ENCODE data around the gene PES1.
A peak's percentile ranks its signal among the peaks of the same experiment; 100 is the strongest.

PES1 gene

GRCh38 chr22:30557243-30557642 is 34.5 kb downstream of the PES1 start:
- H3K4me1 ChIP-seq (ENCODE audit: control insufficient read depth, insufficient read depth, low read depth, low read length): peaks cover 29% of the 10 kb centered on the region
- H3K79me1 ChIP-seq (replicated peaks; ENCODE audit: low read length, poor library complexity, severe bottlenecking): peaks cover 17% of the 10 kb centered on the region
- no peak overlapping the region for H4K8ac ChIP-seq (ENCODE audit: low read length)
- H3K4me3 ChIP-seq (ENCODE audit: insufficient read depth in 1 of 2, low read depth in 1 of 2, low read length in 2 of 2): no peak overlapping the region
- no peak for DNase-seq
- H3K4me2 ChIP-seq (ENCODE audit: low read length, poor library complexity, severe bottlenecking): no peak overlapping the region
- H3K4ac ChIP-seq (ENCODE audit: low read depth in 1 of 2, low read length in 2 of 2): no peak overlapping the region
- H3K9me3 ChIP-seq (ENCODE audit: control insufficient read depth, low read length): no peaks in the 10 kb centered on the region
- H3K27me3 ChIP-seq (ENCODE audit: control insufficient read depth in 1 of 2, insufficient read depth in 1 of 2, low read length in 2 of 2): peaks cover 0 to 18% of the 10 kb centered on the region in 2 experiments
- 82% methylated on average over 8 of the region's 8 CpGs for WGBS
- no peak overlapping the region for H2AK5ac ChIP-seq (ENCODE audit: low read length, severe bottlenecking)
- H3K18ac ChIP-seq (ENCODE audit: low read depth in 1 of 2, low read length in 2 of 2): no peak overlapping the region
- no peak overlapping the region for H2BK15ac ChIP-seq (ENCODE audit: low read depth, poor library complexity, severe bottlenecking)
- no peak overlapping the region for H3K27ac ChIP-seq (ENCODE audit: low read length, poor library complexity, severe bottlenecking)
- no peak overlapping the region for H2BK5ac ChIP-seq (ENCODE audit: low read depth, low read length, poor library complexity, severe bottlenecking)
- peaks cover 0 to 43% of the 10 kb centered on the region in 2 experiments for H3K36me3 ChIP-seq (ENCODE audit: control insufficient read depth in 1 of 2, insufficient read depth in 2 of 2, low read depth in 1 of 2, low read length in 2 of 2)
- no peak overlapping the region for H2BK120ac ChIP-seq (ENCODE audit: low read depth, low read length)
- no peak overlapping the region for H2AFZ ChIP-seq (ENCODE audit: low read depth, low read length)
- H2BK12ac ChIP-seq (ENCODE audit: low read length in 2 of 2): no peak overlapping the region
- no peak overlapping the region for H3K23ac ChIP-seq (ENCODE audit: low read length in 2 of 2)
- H4K91ac ChIP-seq (ENCODE audit: low read length): no peak overlapping the region
- peak overlapping the region in 1 of 2 experiments; percentile 23 for H3K14ac ChIP-seq (ENCODE audit: low read length in 2 of 2)
- H3K9ac ChIP-seq (ENCODE audit: low read length): no peak overlapping the region

GRCh38 chr22:30556388-30556787 is 35.3 kb downstream of the PES1 start:
- peaks cover 0 to 9% of the 10 kb centered on the region in 2 experiments for H3K27me3 ChIP-seq (ENCODE audit: control insufficient read depth in 1 of 2, insufficient read depth in 1 of 2, low read length in 2 of 2)
- H3K23ac ChIP-seq (ENCODE audit: low read length in 2 of 2): no peak overlapping the region
- peaks cover 0 to 43% of the 10 kb centered on the region in 2 experiments for H3K36me3 ChIP-seq (ENCODE audit: control insufficient read depth in 1 of 2, insufficient read depth in 2 of 2, low read depth in 1 of 2, low read length in 2 of 2)
- no peak for DNase-seq
- no peak overlapping the region for H2BK120ac ChIP-seq (ENCODE audit: low read depth, low read length)
- no peak overlapping the region for H3K4me3 ChIP-seq (ENCODE audit: insufficient read depth in 1 of 2, low read depth in 1 of 2, low read length in 2 of 2)
- no peaks in the 10 kb centered on the region for H3K9me3 ChIP-seq (ENCODE audit: control insufficient read depth, low read length)
- H2AK5ac ChIP-seq (ENCODE audit: low read length, severe bottlenecking): no peak overlapping the region
- H3K27ac ChIP-seq (ENCODE audit: low read length, poor library complexity, severe bottlenecking): no peak overlapping the region
- no peak overlapping the region for H2AFZ ChIP-seq (ENCODE audit: low read depth, low read length)
- H3K79me1 ChIP-seq (replicated peaks; ENCODE audit: low read length, poor library complexity, severe bottlenecking): peaks cover 17% of the 10 kb centered on the region
- no peak overlapping the region for H3K18ac ChIP-seq (ENCODE audit: low read depth in 1 of 2, low read length in 2 of 2)
- H3K14ac ChIP-seq (ENCODE audit: low read length in 2 of 2): no peak overlapping the region
- no peak overlapping the region for H4K91ac ChIP-seq (ENCODE audit: low read length)
- H3K4me1 ChIP-seq (ENCODE audit: control insufficient read depth, insufficient read depth, low read depth, low read length): peaks cover 22% of the 10 kb centered on the region
- no peak overlapping the region for H4K8ac ChIP-seq (ENCODE audit: low read length)
- no peak overlapping the region for H2BK12ac ChIP-seq (ENCODE audit: low read length in 2 of 2)
- H3K4me2 ChIP-seq (ENCODE audit: low read length, poor library complexity, severe bottlenecking): no peak overlapping the region
- no peak overlapping the region for H3K9ac ChIP-seq (ENCODE audit: low read length)
- H2BK5ac ChIP-seq (ENCODE audit: low read depth, low read length, poor library complexity, severe bottlenecking): no peak overlapping the region
- no peak overlapping the region for H2BK15ac ChIP-seq (ENCODE audit: low read depth, poor library complexity, severe bottlenecking)
- 86% methylated on average over 5 of the region's 6 CpGs for WGBS
- H3K4ac ChIP-seq (ENCODE audit: low read depth in 1 of 2, low read length in 2 of 2): no peak overlapping the region

DNA sequence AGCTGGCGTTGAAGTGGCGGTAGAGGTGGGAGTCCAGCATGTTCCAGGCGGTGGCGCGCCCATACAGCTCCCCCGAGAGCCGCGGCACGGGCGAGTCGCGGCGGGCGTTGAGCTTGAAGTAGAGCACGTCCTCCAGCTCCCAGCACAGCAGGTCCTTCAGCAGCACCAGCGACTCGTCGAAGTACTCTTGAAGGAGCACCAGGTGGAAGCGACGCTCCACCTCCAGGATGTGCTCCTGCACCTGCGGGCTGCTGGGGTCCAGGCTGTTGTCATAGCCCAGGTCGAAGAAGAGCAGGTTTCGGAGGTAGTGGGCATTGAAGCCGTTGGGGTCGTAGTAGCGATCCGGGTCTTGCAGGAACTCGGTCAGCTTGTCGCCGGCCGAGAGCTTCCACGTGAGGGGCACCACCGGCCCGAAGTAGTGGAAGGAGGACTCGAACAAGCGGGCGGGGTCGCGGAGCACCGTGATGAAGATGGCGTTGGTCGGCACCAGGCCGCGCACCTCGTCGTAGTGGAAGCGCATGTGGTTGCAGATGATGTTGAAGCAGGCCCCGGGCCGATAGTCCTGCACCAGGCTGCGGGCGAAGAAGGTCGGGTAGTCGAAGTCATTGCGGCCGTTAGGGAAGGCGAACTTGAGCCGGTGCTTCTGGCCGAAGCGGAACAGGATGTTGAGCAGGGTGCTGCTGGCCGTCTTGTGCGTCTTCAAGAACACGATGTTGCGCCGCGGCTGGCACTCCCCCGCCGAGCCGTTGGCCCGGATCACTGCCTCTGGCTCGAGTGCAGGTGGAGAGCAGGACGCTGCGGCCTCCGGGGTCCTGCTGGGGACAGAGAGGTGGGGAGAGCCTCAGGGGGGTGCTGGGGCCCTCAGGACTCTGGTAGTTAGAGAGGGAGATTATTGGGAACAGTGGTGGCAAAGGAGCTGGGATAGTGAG is 36.2 kb downstream of the PES1 start:
- no peak overlapping the region for H3K23ac ChIP-seq (ENCODE audit: low read length in 2 of 2)
- no peak overlapping the region for H3K27ac ChIP-seq (ENCODE audit: low read length, poor library complexity, severe bottlenecking)
- H2BK5ac ChIP-seq (ENCODE audit: low read depth, low read length, poor library complexity, severe bottlenecking): no peak overlapping the region
- H3K4me2 ChIP-seq (ENCODE audit: low read length, poor library complexity, severe bottlenecking): no peak overlapping the region
- no peak overlapping the region for H3K14ac ChIP-seq (ENCODE audit: low read length in 2 of 2)
- no peak overlapping the region for H2BK12ac ChIP-seq (ENCODE audit: low read length in 2 of 2)
- H3K9ac ChIP-seq (ENCODE audit: low read length): no peak overlapping the region
- peaks cover 14% of the 10 kb centered on the region for H3K4me1 ChIP-seq (ENCODE audit: control insufficient read depth, insufficient read depth, low read depth, low read length)
- H4K8ac ChIP-seq (ENCODE audit: low read length): no peak overlapping the region
- no peak overlapping the region for H3K18ac ChIP-seq (ENCODE audit: low read depth in 1 of 2, low read length in 2 of 2)
- H3K79me1 ChIP-seq (replicated peaks; ENCODE audit: low read length, poor library complexity, severe bottlenecking): peaks cover 16% of the 10 kb centered on the region
- H2BK15ac ChIP-seq (ENCODE audit: low read depth, poor library complexity, severe bottlenecking): no peak overlapping the region
- H2AFZ ChIP-seq (ENCODE audit: low read depth, low read length): no peak overlapping the region
- no peak overlapping the region for H2AK5ac ChIP-seq (ENCODE audit: low read length, severe bottlenecking)
- no peak overlapping the region for H3K4ac ChIP-seq (ENCODE audit: low read depth in 1 of 2, low read length in 2 of 2)
- H3K36me3 ChIP-seq (ENCODE audit: control insufficient read depth in 1 of 2, insufficient read depth in 2 of 2, low read depth in 1 of 2, low read length in 2 of 2): peaks cover 0 to 46% of the 10 kb centered on the region in 2 experiments
- no peak for DNase-seq
- 94% methylated on average over 73 of the region's 73 CpGs for WGBS
- H3K9me3 ChIP-seq (ENCODE audit: control insufficient read depth, low read length): no peaks in the 10 kb centered on the region
- peak overlapping the region in 1 of 2 experiments; percentile 11 for H3K4me3 ChIP-seq (ENCODE audit: insufficient read depth in 1 of 2, low read depth in 1 of 2, low read length in 2 of 2)
- no peak overlapping the region for H2BK120ac ChIP-seq (ENCODE audit: low read depth, low read length)
- H3K27me3 ChIP-seq (ENCODE audit: control insufficient read depth in 1 of 2, insufficient read depth in 1 of 2, low read length in 2 of 2): peaks cover 0 to 12% of the 10 kb centered on the region in 2 experiments
- H4K91ac ChIP-seq (ENCODE audit: low read length): no peak overlapping the region

DNA sequence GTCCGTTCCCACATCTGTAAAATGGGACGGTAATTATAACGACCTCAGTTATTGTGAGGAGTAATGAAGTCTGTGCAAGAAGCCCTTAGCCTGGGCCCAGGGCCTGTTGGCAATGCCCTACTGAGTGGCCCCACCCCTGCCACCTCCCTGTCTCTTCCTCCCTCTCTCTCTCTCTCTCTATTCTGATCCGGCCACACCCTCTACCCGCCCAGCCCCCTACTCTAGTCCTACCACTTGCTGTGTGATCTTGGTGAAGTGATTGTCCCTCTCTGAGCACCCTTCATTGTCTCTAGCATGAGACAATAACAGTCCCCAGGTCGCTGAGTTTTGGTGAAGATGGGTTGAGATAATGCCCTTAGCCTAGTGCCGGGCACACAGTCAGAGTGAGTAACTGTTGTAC is 37.7 kb downstream of the PES1 start:
- no peak overlapping the region for H2BK15ac ChIP-seq (ENCODE audit: low read depth, poor library complexity, severe bottlenecking)

More for the DNA sequence above, 37.7 kb downstream of the PES1 start:
- Histone ChIP-seq H3K23ac (ENCODE audit: low read length in 2 of 2) (peak overlapping the region in 1 of 2 experiments; percentile 43), H3K79me1 (replicated peaks; ENCODE audit: low read length, poor library complexity, severe bottlenecking) (peaks cover 16% of the 10 kb centered on the region), H3K4me2 (ENCODE audit: low read length, poor library complexity, severe bottlenecking) (no peak overlapping the region), H2BK12ac (ENCODE audit: low read length in 2 of 2) (no peak overlapping the region), H2AK5ac (ENCODE audit: low read length, severe bottlenecking) (no peak overlapping the region), H3K36me3 (ENCODE audit: control insufficient read depth in 1 of 2, insufficient read depth in 2 of 2, low read depth in 1 of 2, low read length in 2 of 2) (peaks cover 0 to 46% of the 10 kb centered on the region in 2 experiments), H3K9ac (ENCODE audit: low read length) (no peak overlapping the region), H2BK5ac (ENCODE audit: low read depth, low read length, poor library complexity, severe bottlenecking) (no peak overlapping the region), H4K8ac (ENCODE audit: low read length) (no peak overlapping the region), H3K4me3 (ENCODE audit: insufficient read depth in 1 of 2, low read depth in 1 of 2, low read length in 2 of 2) (no peak overlapping the region), H3K18ac (ENCODE audit: low read depth in 1 of 2, low read length in 2 of 2) (no peak overlapping the region), H4K91ac (ENCODE audit: low read length) (no peak overlapping the region), H2BK120ac (ENCODE audit: low read depth, low read length) (no peak overlapping the region), H3K4ac (ENCODE audit: low read depth in 1 of 2, low read length in 2 of 2) (no peak overlapping the region), H3K27me3 (ENCODE audit: control insufficient read depth in 1 of 2, insufficient read depth in 1 of 2, low read length in 2 of 2) (peaks cover 0 to 17% of the 10 kb centered on the region in 2 experiments), H3K27ac (ENCODE audit: low read length, poor library complexity, severe bottlenecking) (no peak overlapping the region), H3K9me3 (ENCODE audit: control insufficient read depth, low read length) (no peaks in the 10 kb centered on the region), H3K4me1 (ENCODE audit: control insufficient read depth, insufficient read depth, low read depth, low read length) (peaks cover 6% of the 10 kb centered on the region), H2AFZ (ENCODE audit: low read depth, low read length) (no peak overlapping the region), H3K14ac (ENCODE audit: low read length in 2 of 2) (peak overlapping the region in 1 of 2 experiments; percentile 22)
- no peak for DNase-seq
- 76% methylated on average over 3 of the region's 7 CpGs for WGBS
